SK-N-MC (cell line): ENCODE data around the gene GTF2I.
"Not testable (repeated sequence)": the region's sequence is repeated elsewhere in the genome, so short reads cannot be mapped to it uniquely, and the experiment has no call there.

Experiments used
- DNase-seq: peaks from one replicate; pipeline ENCODE4 v3.0.0-alpha.2; 2011; ENCODE audit warnings: low read depth, low spot score
- H3K27ac ChIP-seq: fragments of 200-600 bp; sonication (generic); 2 replicates; pipeline ENCODE4 v1.5.1; 2016; ENCODE audit warnings: mixed run types
- H3K36me3 ChIP-seq: fragments of 200-600 bp; sonication (generic); 2 replicates; pipeline ENCODE4 v1.6.1; 2017; ENCODE audit warnings: antibody characterized with exemption, low read length, mixed read lengths; ENCODE audit not compliant: insufficient read depth
- H3K4me3 ChIP-seq: fragments of 200-600 bp; sonication (generic); 2 replicates; pipeline ENCODE4 v1.5.1; 2016
- H3K9ac ChIP-seq: fragments of 200-600 bp; sonication (generic); 2 replicates; pipeline ENCODE4 v1.8.0; 2017; ENCODE audit warnings: mixed run types, mixed read lengths; ENCODE audit not compliant: insufficient read length
- H3K9me3 ChIP-seq: fragments of 200-600 bp; sonication (generic); 2 replicates; pipeline ENCODE4 v1.6.1; 2017; ENCODE audit warnings: low read depth, mild to moderate bottlenecking, antibody characterized with exemption, low read length, moderate library complexity, mixed read lengths

Gene GTF2I

GRCh38 chr7:74798644-74799043, 141.1 kb downstream of the GTF2I start:
- not testable (repeated sequence) for H3K9ac ChIP-seq, H3K9me3 ChIP-seq, H3K4me3 ChIP-seq, H3K27ac ChIP-seq, H3K36me3 ChIP-seq, DNase-seq
